HEK293T (cell line): ENCODE data around the gene TTLL13.

ENCODE experiments used
- CTCF ChIA-PET: fragments of 350-600 bp; formaldehyde crosslinking; extraction: SDS; loops from one replicate; lab custom pipeline; 2021; ENCODE audit warnings: antibody characterized with exemption, inconsistent platforms; lab: Yijun Ruan, JAX
- POLR2A ChIA-PET: fragments of 350-600 bp; formaldehyde crosslinking; extraction: SDS; loops from one replicate; lab custom pipeline; 2020; ENCODE audit warnings: antibody characterized with exemption, inconsistent platforms; lab: Yijun Ruan, JAX
- DNase-seq: peaks from one replicate; pipeline ENCODE4 v3.0.0; 2012; ENCODE audit warnings: mixed read lengths; ENCODE audit errors: extremely low spot score
- ARNT ChIP-seq: fragments of 450-650 bp; IDR thresholded peaks from 2 replicates; pipeline ENCODE4 v1.6.1; 2017; ENCODE audit warnings: mild to moderate bottlenecking
- BHLHE40 ChIP-seq: fragments of 450-650 bp; IDR thresholded peaks from 2 replicates; pipeline ENCODE4 v1.6.1; 2016; ENCODE audit warnings: mild to moderate bottlenecking, moderate library complexity, borderline replicate concordance
- CTBP1 ChIP-seq: fragments of 450-650 bp; IDR thresholded peaks from 2 replicates; pipeline ENCODE4 v1.6.1; 2016; ENCODE audit warnings: borderline replicate concordance
- ELF4 ChIP-seq: fragments of 450-650 bp; IDR thresholded peaks from 2 replicates; pipeline ENCODE4 v1.6.1; 2017; ENCODE audit warnings: antibody characterized with exemption
- FOXA1 ChIP-seq: fragments of 450-650 bp; IDR thresholded peaks from 2 replicates; pipeline ENCODE4 v1.6.1; 2016; ENCODE audit warnings: mild to moderate bottlenecking
- FOXK2 ChIP-seq: fragments of 450-650 bp; IDR thresholded peaks from 2 replicates; pipeline ENCODE4 v1.6.1; 2016; ENCODE audit warnings: mild to moderate bottlenecking
- FOXM1 ChIP-seq: fragments of 450-650 bp; IDR thresholded peaks from 2 replicates; pipeline ENCODE4 v1.6.1; 2017; ENCODE audit warnings: mild to moderate bottlenecking, borderline replicate concordance
- HDGF ChIP-seq: fragments of 450-650 bp; IDR thresholded peaks from 2 replicates; pipeline ENCODE4 v1.6.1; 2017; ENCODE audit warnings: antibody characterized with exemption, borderline replicate concordance
- L3MBTL2 ChIP-seq: fragments of 450-650 bp; conservative IDR thresholded peaks from 2 replicates; pipeline ENCODE4 v1.6.1; 2016; ENCODE audit warnings: mild to moderate bottlenecking
- LEF1 ChIP-seq: fragments of 450-650 bp; IDR thresholded peaks from 2 replicates; pipeline ENCODE4 v1.6.1; 2017; ENCODE audit warnings: mild to moderate bottlenecking, borderline replicate concordance
- NFRKB ChIP-seq: fragments of 450-650 bp; IDR thresholded peaks from 2 replicates; pipeline ENCODE4 v1.6.1; 2016; ENCODE audit warnings: mild to moderate bottlenecking, moderate library complexity
- PKNOX1 ChIP-seq: fragments of 450-650 bp; IDR thresholded peaks from 2 replicates; pipeline ENCODE4 v1.6.1; 2016
- SP1 ChIP-seq: fragments of 450-650 bp; IDR thresholded peaks from 2 replicates; pipeline ENCODE4 v1.6.1; 2017
- SUZ12 ChIP-seq: fragments of 450-650 bp; IDR thresholded peaks from 2 replicates; pipeline ENCODE4 v1.6.1; 2016; ENCODE audit warnings: mild to moderate bottlenecking
- TARDBP ChIP-seq: fragments of 450-650 bp; IDR thresholded peaks from 2 replicates; pipeline ENCODE4 v1.6.1; 2016
- ZNF384 ChIP-seq: fragments of 450-650 bp; IDR thresholded peaks from 2 replicates; pipeline ENCODE4 v1.6.1; 2016

TTLL13 gene

GRCh38 chr15:90208356-90208755 lies 41.0 kb upstream of the TTLL13 start:
- POLR2A ChIA-PET, result no interaction called here
- TF ChIP-seq ELF4 (no peak), SUZ12 (no peak), FOXA1 (no peak), LEF1 (no peak), NFRKB (no peak), FOXK2 (no peak), CTBP1 (no peak), HDGF (no peak), TARDBP (no peak), PKNOX1 (no peak), BHLHE40 (no peak), ZNF384 (no peak)
- no peak for DNase-seq
- CTCF ChIA-PET, result interaction anchor here (1.8 kb wide), 1 partner anchor 13 kb away, joined by 6 read pairs; no protein-coding TSS in a partner anchor

- DNase-seq, result no peak
- POLR2A ChIA-PET, result no interaction called here
- TF ChIP-seq PKNOX1, result no peak
- no peak for TF ChIP-seq HDGF
- no peak for TF ChIP-seq NFRKB
- no peak for TF ChIP-seq BHLHE40
- no peak for TF ChIP-seq ARNT
- TF ChIP-seq ZNF384, result no peak
- TF ChIP-seq FOXM1, result no peak
- no peak for TF ChIP-seq SUZ12
- TF ChIP-seq CTBP1, result no peak
- no peak for TF ChIP-seq FOXA1
- TF ChIP-seq L3MBTL2, result no peak
- no peak for TF ChIP-seq FOXK2
- no peak for TF ChIP-seq ELF4
- TF ChIP-seq TARDBP, result no peak
- no peak for TF ChIP-seq SP1
- TF ChIP-seq LEF1, result no peak
- CTCF ChIA-PET, result interaction anchor here (1.8 kb wide), 1 partner anchor 12 kb away, joined by 6 read pairs; no protein-coding TSS in a partner anchor
These were observed 39.8 kb upstream of the TTLL13 start for GRCh38 chr15:90209591-90209990.

GRCh38 chr15:90210593-90210992 lies 38.8 kb upstream of the TTLL13 start:
- TF ChIP-seq ARNT (no peak), FOXK2 (no peak), LEF1 (no peak), FOXM1 (no peak), BHLHE40 (no peak), L3MBTL2 (no peak), CTBP1 (no peak), NFRKB (no peak)
- ChIA-PET CTCF (no interaction called here), POLR2A (interaction anchor here (0.8 kb wide), 1 partner anchor 10 kb away, joined by 3 read pairs; the partner anchor contains the start of gene SEMA4B)
- no peak for DNase-seq

GRCh38 chr15:90211009-90211408 lies 38.3 kb upstream of the TTLL13 start:
- ChIA-PET POLR2A (interaction anchor here (0.8 kb wide), 1 partner anchor 10 kb away, joined by 3 read pairs; the partner anchor contains the start of gene SEMA4B), CTCF (no interaction called here)

GRCh38 chr15:90211440-90212143 lies 37.8 kb upstream of the TTLL13 start:
- POLR2A ChIA-PET, result interaction anchor here (0.6 kb wide), 1 partner anchor 63 kb away, joined by 3 read pairs; no protein-coding TSS in a partner anchor
- TF ChIP-seq SP1, result no peak
- TF ChIP-seq NFRKB, result no peak
- TF ChIP-seq SUZ12, result no peak
- no peak for TF ChIP-seq PKNOX1
- TF ChIP-seq ZNF384, result no peak
- TF ChIP-seq HDGF, result no peak
- TF ChIP-seq CTBP1, result no peak
- no peak for TF ChIP-seq LEF1
- TF ChIP-seq FOXK2, result no peak
- no peak for TF ChIP-seq FOXA1
- no peak for DNase-seq
- CTCF ChIA-PET, result interaction anchor here (1.6 kb wide), 1 partner anchor 10 kb away, joined by 4 read pairs; no protein-coding TSS in a partner anchor

More at GRCh38 chr15:90211009-90211408, 38.3 kb upstream of the TTLL13 start:
- no peak for DNase-seq
- no peak for TF ChIP-seq L3MBTL2
- no peak for TF ChIP-seq FOXK2
- TF ChIP-seq FOXA1, result no peak
- TF ChIP-seq BHLHE40, result no peak
- no peak for TF ChIP-seq TARDBP
- no peak for TF ChIP-seq NFRKB
- TF ChIP-seq PKNOX1, result no peak
- TF ChIP-seq FOXM1, result no peak
- no peak for TF ChIP-seq SUZ12
- no peak for TF ChIP-seq CTBP1
- no peak for TF ChIP-seq SP1
- TF ChIP-seq ARNT, result no peak
- no peak for TF ChIP-seq ELF4
- no peak for TF ChIP-seq LEF1
- TF ChIP-seq HDGF, result no peak
- TF ChIP-seq ZNF384, result no peak
